HL-60 (cell line): ENCODE data around the gene MROH2A.

Experiments used
- CTCF ChIP-seq: IDR thresholded peaks from one replicate; pipeline ENCODE4 v1.5.1; 2011; ENCODE audit warnings: low read length, control low read depth, inconsistent platforms; ENCODE audit not compliant: insufficient read depth
- POLR2AphosphoS5 ChIP-seq: IDR thresholded peaks from 2 replicates; pipeline ENCODE4 v1.6.1; 2012; ENCODE audit warnings: low read depth

DNA sequence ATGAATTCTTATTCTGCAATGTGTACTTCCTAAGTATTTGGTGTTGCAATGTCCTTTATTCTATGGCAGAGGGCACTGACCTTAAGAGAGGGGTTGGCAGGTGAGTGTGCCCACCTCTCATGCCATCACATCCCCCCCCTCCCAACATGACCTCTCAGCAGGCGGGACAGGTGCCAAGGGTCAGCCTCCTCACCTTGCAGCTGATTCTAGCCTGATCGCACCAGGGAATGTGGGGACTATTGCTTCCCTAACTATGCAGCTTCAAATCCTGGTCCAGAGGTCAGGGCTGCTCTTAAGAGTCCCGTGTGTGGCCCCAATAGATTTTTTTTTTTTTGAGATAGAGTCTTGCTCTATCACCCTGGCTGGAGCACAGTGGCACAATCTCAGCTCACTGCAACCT, 66.7 kb downstream of the MROH2A start:
- TF ChIP-seq CTCF (no peak), POLR2AphosphoS5 (no peak)
